HG03097 (cell line): ENCODE measurements around the gene MYDGF.
A peak's percentile ranks its signal among the peaks of the same experiment; 100 is the strongest.

ENCODE experiments used
- ATAC-seq: cut with Tn5 transposase; IDR thresholded peaks from one replicate; pipeline ENCODE4 v1.9.1; 2021; ENCODE audit not compliant: unreplicated experiment, low FRiP score

Gene MYDGF

GRCh38 chr19:4649392-4650047 is 20.6 kb downstream of the MYDGF start:
- no peak for ATAC-seq

DNA sequence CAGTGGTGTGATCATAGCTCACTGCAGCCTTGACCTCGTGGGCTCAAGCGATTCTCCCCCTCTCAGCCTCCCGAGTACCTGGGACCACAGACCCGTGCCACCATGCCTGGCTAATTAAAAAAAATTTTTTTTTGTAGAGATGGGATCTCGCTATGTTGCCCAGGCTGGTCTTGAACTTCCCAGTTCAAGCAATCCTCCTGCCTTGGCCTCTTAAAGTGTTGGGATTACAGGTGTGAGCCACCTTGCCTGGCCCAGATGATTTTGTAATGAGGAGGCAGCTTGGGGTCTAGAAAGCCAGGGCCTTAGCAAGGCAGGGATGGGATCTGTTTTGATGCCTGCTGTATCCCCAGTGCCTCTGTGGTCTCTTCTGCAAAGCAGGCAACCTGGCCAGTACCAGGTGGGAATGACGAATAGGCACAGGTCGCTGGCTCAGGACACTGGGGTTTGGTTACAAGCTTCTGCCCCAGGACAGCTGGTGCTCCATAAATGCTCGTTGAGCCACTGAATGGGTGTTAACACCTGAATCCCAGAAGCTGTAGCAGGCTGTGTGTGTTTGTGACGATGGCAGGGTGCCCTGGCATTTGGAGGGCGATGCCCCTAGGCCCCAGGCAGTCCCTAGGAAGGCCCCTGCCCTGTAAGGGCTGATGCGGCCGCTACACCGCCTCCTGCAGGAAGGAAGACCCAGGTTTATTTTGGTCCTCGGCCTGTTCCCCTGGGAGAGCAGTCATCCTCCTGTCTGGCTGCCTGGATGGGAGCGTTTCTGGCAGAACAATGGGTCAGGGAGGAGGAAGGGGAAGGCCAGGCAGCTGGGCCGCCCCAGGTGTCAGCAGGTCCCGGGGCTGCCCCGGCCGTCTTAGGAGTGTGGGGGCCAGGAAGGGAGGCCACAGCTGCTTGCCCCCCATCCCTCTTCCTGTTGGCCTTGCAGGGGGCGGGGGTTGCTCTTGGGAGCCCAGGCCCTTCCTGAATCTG is 22.2 kb downstream of the MYDGF start:
- no peak for ATAC-seq

- no peak for ATAC-seq
These were observed 24.4 kb downstream of the MYDGF start for GRCh38 chr19:4645718-4646117.

DNA sequence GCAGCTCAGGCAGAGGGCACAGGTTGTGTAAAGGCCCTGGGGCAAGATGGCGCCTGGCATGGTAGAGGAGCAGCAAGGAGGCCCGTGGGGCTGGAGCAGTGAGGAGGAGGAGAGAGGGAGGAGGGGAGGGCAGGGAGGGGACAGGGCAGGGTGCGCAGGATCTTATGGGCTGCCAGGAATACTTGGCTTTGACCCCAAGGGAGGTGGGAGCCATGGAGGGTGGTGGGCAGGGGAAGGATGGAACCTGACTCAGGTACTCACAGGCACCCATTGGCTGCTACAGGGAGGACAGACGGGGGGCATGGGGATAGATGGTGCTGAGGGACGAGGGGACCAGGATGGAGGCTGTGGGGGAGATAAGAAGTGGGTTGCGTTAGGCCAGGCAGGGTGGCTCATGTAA is 27.5 kb downstream of the MYDGF start:
- ATAC-seq, result no peak

DNA sequence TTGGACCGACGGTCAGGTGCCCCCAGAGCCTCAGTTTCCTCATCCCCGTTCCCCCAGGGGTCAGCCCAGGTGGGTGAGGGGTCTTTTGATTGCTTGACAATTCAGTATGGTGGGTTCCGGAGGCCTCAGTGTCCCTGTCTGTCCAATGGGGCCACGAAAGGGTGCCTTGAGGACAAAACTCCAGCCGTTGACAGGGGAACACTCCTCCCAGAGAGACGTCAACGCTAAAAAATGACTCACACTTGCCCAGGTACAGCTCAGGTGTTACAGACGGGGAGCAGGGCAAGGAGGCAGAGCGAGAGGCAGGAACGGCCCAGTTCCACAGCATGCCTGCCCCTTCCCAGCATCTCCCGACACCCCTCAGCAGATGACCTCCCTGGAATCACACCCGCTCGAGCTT is 29.0 kb downstream of the MYDGF start:
- ATAC-seq, result no peak

DNA sequence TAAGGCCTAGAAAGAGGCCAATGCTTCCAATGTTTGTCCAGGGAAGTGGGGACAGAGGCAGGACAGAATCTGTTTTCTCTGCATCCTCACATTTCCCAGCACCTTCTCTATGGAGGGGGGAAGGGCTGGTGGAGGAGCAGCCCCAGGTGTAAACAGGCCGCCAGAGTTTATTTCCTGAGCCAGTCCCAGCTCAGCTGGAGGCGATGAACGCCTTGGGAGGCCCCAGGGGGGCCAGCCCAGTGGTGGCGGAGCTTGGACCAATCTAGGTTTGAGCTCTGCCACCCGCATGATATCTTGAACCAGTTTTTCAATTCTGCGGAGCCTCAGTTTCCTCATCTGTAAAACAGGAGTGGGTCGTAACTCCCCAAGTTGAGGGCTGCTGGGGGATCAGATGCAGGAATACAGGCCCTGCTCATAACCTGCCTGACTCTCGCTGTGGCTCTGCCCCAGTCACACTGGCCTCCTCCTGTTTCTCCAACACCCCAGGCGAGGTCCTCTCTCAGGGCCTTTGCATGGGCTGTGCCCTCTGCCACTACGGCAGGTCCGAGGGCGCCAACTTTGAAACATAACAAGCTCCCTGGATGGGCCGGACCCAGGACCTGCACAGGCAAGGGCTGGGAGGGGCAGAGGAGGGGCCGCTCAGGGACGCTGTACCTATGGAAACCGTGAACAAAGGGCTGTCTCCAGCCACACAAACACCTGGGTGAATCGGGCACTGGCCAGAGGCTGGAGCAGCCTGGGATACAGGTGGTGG is 29.7 kb downstream of the MYDGF start:
- no peak for ATAC-seq

GRCh38 chr19:4639531-4640246 is 30.5 kb downstream of the MYDGF start:
- ATAC-seq, result no peak

- peak; percentile 69 for ATAC-seq
These were observed 31.2 kb downstream of the MYDGF start, which contains the start of gene TNFAIP8L1 for GRCh38 chr19:4638828-4639530. Gene TNFAIP8L1, plus strand, starts transcription at chr19:4639516. Its CDS starts 12,354 bp downstream, at chr19:4651870.

DNA sequence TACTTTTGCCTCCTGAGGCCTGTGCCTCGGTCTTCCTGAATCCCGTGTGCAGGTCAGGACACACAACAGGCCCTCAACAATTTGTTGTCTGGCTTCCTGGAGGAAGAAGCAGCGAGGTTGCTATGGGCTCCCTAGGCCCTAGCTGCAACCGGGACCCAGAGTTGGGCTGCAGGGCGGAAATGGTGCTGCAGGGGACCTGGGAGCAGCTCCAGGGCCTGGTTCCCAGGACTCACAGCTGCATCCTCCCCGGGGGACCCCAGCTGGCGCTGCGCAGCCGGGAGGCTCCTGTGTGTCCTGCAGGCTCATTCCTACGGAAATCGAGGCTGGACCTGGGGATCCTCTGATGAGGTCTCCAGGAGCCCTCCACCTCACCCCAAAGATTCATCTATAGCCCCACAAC is 31.8 kb downstream of the MYDGF start:
- ATAC-seq, result no peak

GRCh38 chr19:4636761-4637160 is 33.4 kb downstream of the MYDGF start:
- ATAC-seq, result no peak

- no peak for ATAC-seq
These were observed 33.9 kb downstream of the MYDGF start for GRCh38 chr19:4636151-4636717.

GRCh38 chr19:4635754-4636116 is 34.4 kb downstream of the MYDGF start:
- no peak for ATAC-seq

GRCh38 chr19:4633140-4633967 is 36.8 kb downstream of the MYDGF start:
- no peak for ATAC-seq

GRCh38 chr19:4624733-4625362 is 45.3 kb downstream of the MYDGF start:
- ATAC-seq, result no peak

GRCh38 chr19:4624301-4624700 is 45.8 kb downstream of the MYDGF start:
- no peak for ATAC-seq

- no peak for ATAC-seq
These were observed 47.3 kb downstream of the MYDGF start for GRCh38 chr19:4622695-4623421.

- no peak for ATAC-seq
These were observed 49.5 kb downstream of the MYDGF start for GRCh38 chr19:4620675-4621074.
